Measurements from ENCODE around the gene DOCK2.

The DOCK2 gene

DNA sequence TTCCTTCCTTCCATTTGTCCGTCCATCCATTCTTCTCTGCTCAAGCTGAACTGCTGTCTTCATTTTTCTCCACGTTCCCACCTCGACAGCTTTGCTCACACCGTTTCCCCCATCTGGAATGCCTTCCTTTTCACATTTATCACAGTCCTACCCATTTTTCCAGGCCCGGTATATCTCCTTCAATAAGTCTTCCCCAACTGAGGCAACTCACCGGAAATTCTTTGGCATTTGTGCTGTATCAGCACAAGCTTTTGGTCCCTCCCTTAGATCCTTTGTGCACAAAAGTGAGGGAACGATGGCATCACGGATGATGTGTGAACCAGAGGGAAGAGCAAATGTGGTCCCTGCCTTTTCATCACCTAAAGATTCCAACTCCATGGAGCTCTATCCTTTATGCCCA lies 388.8 kb downstream of the DOCK2 start:
- no peaks in the 10 kb centered on the region for H3K36me3 ChIP-seq (ENCODE audit: low read depth)
- no peak for DNase-seq (ENCODE audit: low spot score)
- TF ChIP-seq, protein P1, sequence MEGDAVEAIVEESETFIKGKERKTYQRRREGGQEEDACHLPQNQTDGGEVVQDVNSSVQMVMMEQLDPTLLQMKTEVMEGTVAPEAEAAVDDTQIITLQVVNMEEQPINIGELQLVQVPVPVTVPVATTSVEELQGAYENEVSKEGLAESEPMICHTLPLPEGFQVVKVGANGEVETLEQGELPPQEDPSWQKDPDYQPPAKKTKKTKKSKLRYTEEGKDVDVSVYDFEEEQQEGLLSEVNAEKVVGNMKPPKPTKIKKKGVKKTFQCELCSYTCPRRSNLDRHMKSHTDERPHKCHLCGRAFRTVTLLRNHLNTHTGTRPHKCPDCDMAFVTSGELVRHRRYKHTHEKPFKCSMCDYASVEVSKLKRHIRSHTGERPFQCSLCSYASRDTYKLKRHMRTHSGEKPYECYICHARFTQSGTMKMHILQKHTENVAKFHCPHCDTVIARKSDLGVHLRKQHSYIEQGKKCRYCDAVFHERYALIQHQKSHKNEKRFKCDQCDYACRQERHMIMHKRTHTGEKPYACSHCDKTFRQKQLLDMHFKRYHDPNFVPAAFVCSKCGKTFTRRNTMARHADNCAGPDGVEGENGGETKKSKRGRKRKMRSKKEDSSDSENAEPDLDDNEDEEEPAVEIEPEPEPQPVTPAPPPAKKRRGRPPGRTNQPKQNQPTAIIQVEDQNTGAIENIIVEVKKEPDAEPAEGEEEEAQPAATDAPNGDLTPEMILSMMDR (IDR thresholded peaks at IDR 0.05; ENCODE audit: poor library complexity, severe bottlenecking): no peak

DNA sequence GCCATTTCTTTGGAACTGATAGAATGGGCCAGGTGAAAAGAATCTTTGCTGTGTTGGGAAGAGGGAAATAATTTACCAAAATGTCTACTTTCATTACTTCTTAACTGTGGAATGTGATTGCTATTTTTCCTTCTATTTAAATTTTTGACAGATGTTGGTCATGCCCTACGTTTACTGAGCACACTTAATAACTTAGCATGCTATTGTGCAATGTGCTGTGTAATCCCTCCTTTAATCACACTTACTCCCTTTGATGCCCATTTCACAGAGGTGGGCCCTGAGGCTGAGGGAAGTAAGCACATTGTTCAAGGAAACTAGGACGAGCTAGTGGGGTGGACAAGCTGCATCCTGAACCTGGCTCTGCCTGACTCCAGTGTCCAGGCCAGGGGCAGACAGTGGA lies 391.0 kb downstream of the DOCK2 start:
- TF ChIP-seq, protein P1 (IDR thresholded peaks at IDR 0.05; ENCODE audit: poor library complexity, severe bottlenecking): no peak
- peaks cover 8% of the 10 kb centered on the region for H3K27me3 ChIP-seq (ENCODE audit: insufficient read depth, poor library complexity, severe bottlenecking)
- H3K4me1 ChIP-seq (ENCODE audit: insufficient read depth, poor library complexity, severe bottlenecking): no peaks in the 10 kb centered on the region
- no peaks in the 10 kb centered on the region for H3K36me3 ChIP-seq (ENCODE audit: low read depth)
- no peak overlapping the region for H3K27ac ChIP-seq (ENCODE audit: poor library complexity, severe bottlenecking)
- no peaks in the 10 kb centered on the region for H3K9me3 ChIP-seq (ENCODE audit: severe bottlenecking)
- H3K4me3 ChIP-seq (ENCODE audit: severe bottlenecking): no peak overlapping the region
- no peak for DNase-seq (ENCODE audit: low spot score)
- ATAC-seq (ENCODE audit: low read depth): no peak

More for the DNA sequence above, 388.8 kb downstream of the DOCK2 start:
- Histone ChIP-seq H3K9me3 (ENCODE audit: severe bottlenecking) (no peaks in the 10 kb centered on the region), H3K4me1 (ENCODE audit: insufficient read depth, poor library complexity, severe bottlenecking) (no peaks in the 10 kb centered on the region), H3K27ac (ENCODE audit: poor library complexity, severe bottlenecking) (no peak overlapping the region), H3K4me3 (ENCODE audit: severe bottlenecking) (no peak overlapping the region), H3K27me3 (ENCODE audit: insufficient read depth, poor library complexity, severe bottlenecking) (peaks cover 8% of the 10 kb centered on the region)
- ATAC-seq (ENCODE audit: low read depth): no peak

DNA sequence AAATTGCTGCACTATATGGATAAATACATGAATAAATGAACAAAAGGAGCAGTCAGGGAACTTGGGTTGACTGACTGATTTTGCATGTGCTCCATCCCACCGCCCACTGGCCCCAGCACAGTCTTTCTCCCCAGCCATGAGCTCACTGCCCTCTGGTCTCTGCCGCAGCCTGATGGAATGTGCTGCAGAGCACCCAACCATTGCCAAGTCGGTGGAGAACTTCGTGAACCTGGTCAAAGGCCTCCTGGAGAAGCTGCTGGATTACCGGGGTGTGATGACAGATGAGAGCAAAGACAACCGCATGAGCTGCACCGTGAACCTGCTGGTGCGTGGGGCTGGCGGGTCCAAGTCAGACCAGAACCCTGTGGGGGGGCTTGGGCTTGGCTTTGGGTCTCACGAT lies 397.2 kb downstream of the DOCK2 start:
- no peaks in the 10 kb centered on the region for H3K4me1 ChIP-seq (ENCODE audit: insufficient read depth, poor library complexity, severe bottlenecking)
- ATAC-seq (ENCODE audit: low read depth) (no peak), DNase-seq (ENCODE audit: low spot score) (no peak)
- no peaks in the 10 kb centered on the region for H3K27me3 ChIP-seq (ENCODE audit: insufficient read depth, poor library complexity, severe bottlenecking)
- no peak overlapping the region for H3K4me3 ChIP-seq (ENCODE audit: severe bottlenecking)
- no peak overlapping the region for H3K27ac ChIP-seq (ENCODE audit: poor library complexity, severe bottlenecking)
- TF ChIP-seq, protein P1 (IDR thresholded peaks at IDR 0.05; ENCODE audit: poor library complexity, severe bottlenecking): no peak
- no peaks in the 10 kb centered on the region for H3K36me3 ChIP-seq (ENCODE audit: low read depth)
- H3K9me3 ChIP-seq (ENCODE audit: severe bottlenecking): no peaks in the 10 kb centered on the region

DNA sequence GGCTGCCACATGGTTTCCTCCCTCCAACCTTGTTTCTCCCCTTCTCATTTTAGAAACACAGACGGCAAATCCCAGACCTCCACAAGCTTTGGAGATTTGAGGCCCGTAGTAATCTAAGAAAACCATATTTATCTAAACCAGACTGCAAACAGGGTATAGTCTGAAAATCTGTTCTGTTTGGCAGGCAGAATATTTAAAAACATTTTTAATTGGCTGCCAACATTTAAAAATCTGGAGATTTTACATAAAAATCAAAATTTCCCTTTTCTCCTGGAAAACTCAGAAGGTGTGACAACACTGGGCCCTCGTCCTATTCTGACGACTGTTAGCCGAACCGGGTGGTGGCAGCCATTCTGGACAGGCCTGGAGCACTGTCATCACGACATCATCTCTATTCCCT lies 401.2 kb downstream of the DOCK2 start:
- no peak overlapping the region for H3K4me3 ChIP-seq (ENCODE audit: severe bottlenecking)

DNA sequence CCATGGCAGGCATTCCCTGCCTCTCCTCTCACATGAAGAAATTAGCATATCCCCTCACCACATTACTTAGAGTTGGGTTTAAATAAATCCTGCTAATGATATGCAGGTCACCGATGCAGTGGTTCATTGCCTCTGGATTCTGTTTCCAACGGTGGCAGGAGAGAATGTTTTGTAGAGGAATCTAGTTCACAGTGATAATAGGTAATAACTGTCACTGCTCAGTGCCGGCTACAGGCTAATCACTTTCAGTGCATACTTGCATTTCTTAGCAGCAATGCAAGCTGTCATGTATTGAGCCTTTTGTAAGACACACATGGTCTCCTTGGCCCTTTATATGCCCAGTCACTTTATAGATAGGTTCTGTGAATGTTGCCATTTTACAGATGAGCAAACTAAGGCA lies 402.8 kb downstream of the DOCK2 start:
- no peaks in the 10 kb centered on the region for H3K4me1 ChIP-seq (ENCODE audit: insufficient read depth, poor library complexity, severe bottlenecking)
- H3K27ac ChIP-seq (ENCODE audit: poor library complexity, severe bottlenecking): no peak overlapping the region
- no peak overlapping the region for H3K4me3 ChIP-seq (ENCODE audit: severe bottlenecking)
- H3K9me3 ChIP-seq (ENCODE audit: severe bottlenecking): no peaks in the 10 kb centered on the region
- H3K36me3 ChIP-seq (ENCODE audit: low read depth): no peaks in the 10 kb centered on the region
- DNase-seq (ENCODE audit: low spot score): no peak
- ATAC-seq (ENCODE audit: low read depth): no peak
- no peaks in the 10 kb centered on the region for H3K27me3 ChIP-seq (ENCODE audit: insufficient read depth, poor library complexity, severe bottlenecking)
- TF ChIP-seq, protein P1 (IDR thresholded peaks at IDR 0.05; ENCODE audit: poor library complexity, severe bottlenecking): no peak

More for the DNA sequence above, 401.2 kb downstream of the DOCK2 start:
- H3K4me1 ChIP-seq (ENCODE audit: insufficient read depth, poor library complexity, severe bottlenecking): no peaks in the 10 kb centered on the region
- no peak overlapping the region for H3K27ac ChIP-seq (ENCODE audit: poor library complexity, severe bottlenecking)
- H3K36me3 ChIP-seq (ENCODE audit: low read depth): no peaks in the 10 kb centered on the region
- ATAC-seq (ENCODE audit: low read depth) (no peak), DNase-seq (ENCODE audit: low spot score) (no peak)
- no peaks in the 10 kb centered on the region for H3K9me3 ChIP-seq (ENCODE audit: severe bottlenecking)
- TF ChIP-seq, protein P1 (IDR thresholded peaks at IDR 0.05; ENCODE audit: poor library complexity, severe bottlenecking): no peak
- no peaks in the 10 kb centered on the region for H3K27me3 ChIP-seq (ENCODE audit: insufficient read depth, poor library complexity, severe bottlenecking)
